H1 (cell line): ENCODE data around the gene NDUFAF8.

Experiments
- ATF3 ChIP-seq: IDR thresholded peaks from 2 replicates; pipeline ENCODE4 v1.6.1; 2011; ENCODE audit warnings: low read depth, mild to moderate bottlenecking, low read length; ENCODE audit not compliant: insufficient read depth
- CHD7 ChIP-seq: fragments of 300-600 bp; sonication (generic); IDR thresholded peaks from 2 replicates; pipeline ENCODE4 v1.7.1; 2012; ENCODE audit warnings: low read length, moderate library complexity, mild to moderate bottlenecking, inconsistent platforms; ENCODE audit not compliant: insufficient replicate concordance
- CTCF ChIP-seq, 3 experiments: IDR thresholded peaks; 1 replicate in 2 of 3; 2 replicates in 1 of 3; pipeline versions ENCODE4 v1.5.1 to v1.6.1; 2011; ENCODE audit warnings: low read length in 3 of 3, mild to moderate bottlenecking in 3 of 3, inconsistent platforms in 2 of 3, low read depth in 1 of 3, moderate library complexity in 1 of 3; ENCODE audit not compliant: insufficient read depth in 1 of 3; ENCODE audit errors: control extremely low read depth in 1 of 3
- MAX ChIP-seq: IDR thresholded peaks from 2 replicates; pipeline ENCODE4 v1.6.1; 2012; ENCODE audit warnings: inconsistent platforms
- RAD21 ChIP-seq, 2 experiments: IDR thresholded peaks in 1 of 2; conservative IDR thresholded peaks in 1 of 2; 2 replicates each; pipeline ENCODE4 v1.6.1; 2011; ENCODE audit warnings: low read depth in 2 of 2, low read length in 2 of 2, improper control_type of control experiment in 1 of 2, inconsistent platforms in 1 of 2, mild to moderate bottlenecking in 1 of 2, moderate library complexity in 1 of 2
- SIN3A ChIP-seq, 2 experiments: IDR thresholded peaks in 1 of 2; conservative IDR thresholded peaks in 1 of 2; 2 replicates each; pipeline ENCODE4 v1.6.1; 2011 to 2012; ENCODE audit warnings: low read length in 2 of 2, improper control_type of control experiment in 1 of 2, low read depth in 1 of 2, mild to moderate bottlenecking in 1 of 2
- TAF1 ChIP-seq: IDR thresholded peaks from 2 replicates; pipeline ENCODE4 v1.6.1; 2011; ENCODE audit warnings: mild to moderate bottlenecking, low read depth, low read length
- YY1 ChIP-seq: IDR thresholded peaks from 2 replicates; pipeline ENCODE4 v1.6.1; 2011; ENCODE audit warnings: low read depth, mild to moderate bottlenecking, low read length

GRCh38 chr17:81252987-81253329 lies 13.8 kb downstream of the NDUFAF8 start:
- no peak for TF ChIP-seq CTCF (IDR thresholded peaks at IDR 0.05; ENCODE audit: control extremely low read depth in 1 of 3, insufficient read depth in 1 of 3, low read depth in 1 of 3, low read length in 3 of 3)
- TF ChIP-seq SIN3A (conservative IDR thresholded peaks at IDR 0.05 in 1 of 2, IDR thresholded peaks at IDR 0.05 in 1 of 2; ENCODE audit: low read depth in 1 of 2, low read length in 2 of 2), result no peak
- no peak for TF ChIP-seq CHD7
- TF ChIP-seq ATF3, result no peak
- no peak for TF ChIP-seq RAD21 (IDR thresholded peaks at IDR 0.05 in 1 of 2, conservative IDR thresholded peaks at IDR 0.05 in 1 of 2; ENCODE audit: low read depth in 2 of 2, low read length in 2 of 2)
- no peak for TF ChIP-seq MAX
- TF ChIP-seq TAF1, result no peak
- no peak for TF ChIP-seq YY1
